GM23248 (cell line): ENCODE measurements around the gene FOXRED2.

Source experiments
- EZH2 ChIP-seq: fragments of 200-600 bp; sonication (generic); IDR thresholded peaks from 2 replicates; pipeline ENCODE4 v1.6.1; 2018; ENCODE audit warnings: antibody characterized with exemption, mild to moderate bottlenecking; ENCODE audit not compliant: insufficient read depth, poor library complexity, severe bottlenecking
- EZH2phosphoT487 ChIP-seq: fragments of 200-600 bp; sonication (generic); IDR thresholded peaks from 2 replicates; pipeline ENCODE4 v1.6.1; 2018; ENCODE audit warnings: antibody characterized with exemption, moderate library complexity, mild to moderate bottlenecking, low read depth; ENCODE audit not compliant: insufficient read depth

DNA sequence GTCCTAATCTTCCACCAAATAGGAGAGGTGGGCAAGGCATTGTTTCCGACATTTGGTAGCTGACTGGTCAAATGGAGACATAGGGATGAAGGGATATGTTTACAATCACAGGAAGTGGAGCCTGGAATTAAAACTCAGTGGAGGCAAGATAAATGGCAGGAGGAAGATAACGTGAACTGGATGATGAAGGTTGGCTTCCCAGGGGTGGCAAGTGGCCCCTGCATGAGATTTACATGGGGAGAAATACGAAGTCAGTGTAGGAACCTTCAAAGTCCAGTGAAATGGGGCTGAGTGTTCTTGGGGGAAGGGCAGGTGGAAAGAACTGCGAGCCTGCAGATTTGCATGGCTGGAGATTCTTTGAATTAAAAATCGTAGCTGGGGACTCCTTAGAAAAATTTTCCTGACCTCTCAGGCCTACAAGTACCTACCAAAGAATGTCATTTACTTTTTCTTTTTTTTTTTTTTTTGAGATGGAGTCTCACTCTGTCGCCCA is 724 bp upstream of the FOXRED2 start:
- TF ChIP-seq EZH2 (no peak), EZH2phosphoT487 (no peak)
